GOT3 (cell line): ENCODE measurements around the gene ENTHD1.

Experiments
- DNase-seq: peaks from one replicate; lab custom pipeline; 2025; ENCODE audit warnings: mixed read lengths; lab: John Stamatoyannopoulos, UW

The ENTHD1 gene

GRCh38 chr22:39893526-39893925 lies at the start of gene ENTHD1:
Gene ENTHD1, minus strand, starts transcription at chr22:39893760. Its CDS starts 6,012 bp downstream, at chr22:39887748.
- DNase-seq, result no peak

GRCh38 chr22:39943337-39943736 lies 49.8 kb upstream of the ENTHD1 start:
- no peak for DNase-seq

- no peak for DNase-seq
Measured at GRCh38 chr22:39942439-39943230, 49.1 kb upstream of the ENTHD1 start.

- no peak for DNase-seq
Measured at GRCh38 chr22:39941601-39942000, 48.0 kb upstream of the ENTHD1 start.

GRCh38 chr22:39940757-39941305 lies 47.3 kb upstream of the ENTHD1 start:
- no peak for DNase-seq

GRCh38 chr22:39939830-39940229 lies 46.3 kb upstream of the ENTHD1 start:
- no peak for DNase-seq

- no peak for DNase-seq
Measured at GRCh38 chr22:39938509-39939111, 45.0 kb upstream of the ENTHD1 start.

- DNase-seq, result no peak
Measured at GRCh38 chr22:39937906-39938305, 44.3 kb upstream of the ENTHD1 start.

GRCh38 chr22:39936523-39937145 lies 43.1 kb upstream of the ENTHD1 start:
- no peak for DNase-seq

GRCh38 chr22:39935612-39936011 lies 42.1 kb upstream of the ENTHD1 start:
- no peak for DNase-seq

- DNase-seq, result no peak
Measured at GRCh38 chr22:39935116-39935515, 41.6 kb upstream of the ENTHD1 start.

- DNase-seq, result no peak
Measured at GRCh38 chr22:39933741-39934140, 40.2 kb upstream of the ENTHD1 start.

GRCh38 chr22:39932918-39933649 lies 39.5 kb upstream of the ENTHD1 start:
- no peak for DNase-seq

- no peak for DNase-seq
Measured at GRCh38 chr22:39932166-39932565, 38.6 kb upstream of the ENTHD1 start.

GRCh38 chr22:39931251-39931650 lies 37.7 kb upstream of the ENTHD1 start:
- no peak for DNase-seq

GRCh38 chr22:39928536-39929520 lies 35.3 kb upstream of the ENTHD1 start:
- no peak for DNase-seq

GRCh38 chr22:39927544-39927943 lies 34.0 kb upstream of the ENTHD1 start:
- no peak for DNase-seq

GRCh38 chr22:39926753-39927152 lies 33.2 kb upstream of the ENTHD1 start:
- no peak for DNase-seq

GRCh38 chr22:39925909-39926679 lies 32.5 kb upstream of the ENTHD1 start:
- DNase-seq, result no peak

GRCh38 chr22:39925273-39925672 lies 31.7 kb upstream of the ENTHD1 start:
- no peak for DNase-seq
